CD4-positive, alpha-beta T cell treated with Interleukin-4 for 4 hours (primary cell): ENCODE data around the gene SLC24A4.
A peak's percentile ranks its signal among the peaks of the same experiment; 100 is the strongest.

ENCODE experiments used
- DNase-seq: peaks from one replicate; pipeline ENCODE4 v3.0.0-alpha.2; 2020

Gene SLC24A4

GRCh38 chr14:92316937-92317336 is 6.0 kb upstream of the SLC24A4 start:
- no peak for DNase-seq

- no peak for DNase-seq
Measured at GRCh38 chr14:92317511-92317910, 5.5 kb upstream of the SLC24A4 start.

GRCh38 chr14:92321701-92322100 is 1.3 kb upstream of the SLC24A4 start:
- no peak for DNase-seq

GRCh38 chr14:92322516-92322915 is 449 bp upstream of the SLC24A4 start:
- DNase-seq: no peak

GRCh38 chr14:92323916-92324818 is 1.2 kb downstream of the SLC24A4 start:
- DNase-seq: no peak

- DNase-seq: peak; percentile 3
Measured at GRCh38 chr14:92325835-92326234, 2.9 kb downstream of the SLC24A4 start.

- DNase-seq: no peak
Measured at GRCh38 chr14:92328664-92329255, 5.8 kb downstream of the SLC24A4 start.

GRCh38 chr14:92334050-92334449 is 11.1 kb downstream of the SLC24A4 start:
- DNase-seq: no peak

- no peak for DNase-seq
Measured at GRCh38 chr14:92336363-92336762, 13.4 kb downstream of the SLC24A4 start.

GRCh38 chr14:92339426-92339825 is 16.5 kb downstream of the SLC24A4 start:
- no peak for DNase-seq

GRCh38 chr14:92340071-92340470 is 17.1 kb downstream of the SLC24A4 start:
- no peak for DNase-seq

- DNase-seq: no peak
Measured at GRCh38 chr14:92340931-92341330, 18.0 kb downstream of the SLC24A4 start.

- DNase-seq: no peak
Measured at GRCh38 chr14:92341791-92342190, 18.8 kb downstream of the SLC24A4 start.

- no peak for DNase-seq
Measured at GRCh38 chr14:92348154-92348553, 25.2 kb downstream of the SLC24A4 start.

- no peak for DNase-seq
Measured at GRCh38 chr14:92351750-92352149, 28.8 kb downstream of the SLC24A4 start.

GRCh38 chr14:92352158-92352985 is 29.4 kb downstream of the SLC24A4 start:
- DNase-seq: peak; percentile 8

GRCh38 chr14:92353447-92353846 is 30.5 kb downstream of the SLC24A4 start:
- no peak for DNase-seq

GRCh38 chr14:92356677-92357076 is 33.7 kb downstream of the SLC24A4 start:
- no peak for DNase-seq

GRCh38 chr14:92360651-92361370 is 37.8 kb downstream of the SLC24A4 start:
- DNase-seq: no peak

- no peak for DNase-seq
Measured at GRCh38 chr14:92362781-92363235, 39.8 kb downstream of the SLC24A4 start.

GRCh38 chr14:92366237-92366636 is 43.3 kb downstream of the SLC24A4 start:
- no peak for DNase-seq

GRCh38 chr14:92368001-92368400 is 45.0 kb downstream of the SLC24A4 start:
- no peak for DNase-seq

GRCh38 chr14:92369097-92369496 is 46.1 kb downstream of the SLC24A4 start:
- DNase-seq: no peak
